A549 (cell line): ENCODE measurements around the gene KDM4B. TPM values are rescaled to one million over a fixed set of nuclear protein-coding genes. Genes with fewer than 3 reads are reported as not detected.

ENCODE experiments used
- ATAC-seq, 2 experiments: fragments of 200-7000 bp in 1 of 2; fragments of >200 bp in 1 of 2; cut with Nextera tagmentation in 1 of 2; cut with Tn5 transposase in 1 of 2; 3 replicates each; pipeline versions ENCODE4 v1.8.0 to v1.9.1; 2018 to 2020; ENCODE audit warnings: mild to moderate bottlenecking in 1 of 2, moderate library complexity in 1 of 2
- CTCF ChIA-PET: fragments of 300-600 bp; sonication (Branson Sonifier 250); formaldehyde crosslinking; extraction: SDS; loops from one replicate; lab custom pipeline; 2021; ENCODE audit warnings: antibody characterized with exemption, inconsistent platforms; lab: Yijun Ruan, JAX
- POLR2A ChIA-PET: fragments of 350-600 bp; formaldehyde crosslinking; extraction: SDS; loops from one replicate; lab custom pipeline; 2021; ENCODE audit warnings: antibody characterized with exemption, inconsistent platforms; lab: Yijun Ruan, JAX
- DNase-seq, 2 experiments: peaks; one replicate each; pipeline versions ENCODE4 v3.0.0 to v3.0.0-alpha.2; 2011 to 2016; ENCODE audit warnings: low read depth in 1 of 2, low spot score in 1 of 2
- FAIRE-seq: peaks from 2 replicates; lab custom pipeline; 2011; peaks lifted over from hg19 to GRCh38; lab: Jason Lieb, UNC
- H3K27ac ChIP-seq, 2 experiments: fragments of >200 bp; sonication (Bioruptor Twin); formaldehyde crosslinking; 3 replicates each; pipeline ENCODE4 v1.5.1; 2016 to 2017
- H3K4me1 ChIP-seq: fragments of >200 bp; sonication (Bioruptor Twin); formaldehyde crosslinking; 3 replicates; pipeline ENCODE4 v1.6.1; 2016
- H3K4me2 ChIP-seq: fragments of >200 bp; sonication (Bioruptor Twin); formaldehyde crosslinking; 3 replicates; pipeline ENCODE4 v1.6.1; 2016
- H3K4me3 ChIP-seq: fragments of >200 bp; sonication (Bioruptor Twin); formaldehyde crosslinking; 3 replicates; pipeline ENCODE4 v1.5.1; 2016
- H3K9me3 ChIP-seq: fragments of >200 bp; sonication (Bioruptor Twin); formaldehyde crosslinking; 3 replicates; pipeline ENCODE4 v1.6.1; 2016
- BHLHE40 ChIP-seq: IDR thresholded peaks from 2 replicates; pipeline ENCODE4 v1.6.1; 2012; ENCODE audit warnings: low read depth, low read length, inconsistent platforms
- CEBPB ChIP-seq, 2 experiments: fragments of >200 bp in 1 of 2; sonication (Bioruptor Twin) in 1 of 2; formaldehyde crosslinking in 1 of 2; IDR thresholded peaks; 2 replicates each; pipeline ENCODE4 v1.6.1; 2012 to 2016
- CHD2 ChIP-seq: fragments of 150-350 bp; IDR thresholded peaks from 2 replicates; pipeline ENCODE4 v1.6.1; 2014; ENCODE audit warnings: low read length; ENCODE audit not compliant: partially characterized antibody
- EHF ChIP-seq: fragments of 250-450 bp; sonication (Bioruptor Pico); IDR thresholded peaks from 2 replicates; pipeline ENCODE4 v1.5.0; 2020; ENCODE audit warnings: mild to moderate bottlenecking
- EHMT2 ChIP-seq: fragments of 200-600 bp; sonication (generic); IDR thresholded peaks from 2 replicates; pipeline ENCODE4 v1.6.1; 2016; ENCODE audit warnings: antibody characterized with exemption, low read depth, mild to moderate bottlenecking, moderate library complexity
- EP300 ChIP-seq, 2 experiments: fragments of >200 bp; sonication (Bioruptor Twin); formaldehyde crosslinking; IDR thresholded peaks; 2 replicates in 1 of 2; 3 replicates in 1 of 2; pipeline ENCODE4 v1.6.1; 2016 to 2017
- FOSL2 ChIP-seq, 2 experiments: fragments of 450-650 bp in 1 of 2; fragments of >200 bp in 1 of 2; sonication (Bioruptor Twin) in 1 of 2; formaldehyde crosslinking; IDR thresholded peaks; 2 replicates each; pipeline versions ENCODE4 v1.5.0 to v1.6.1; 2016 to 2020; ENCODE audit warnings: mild to moderate bottlenecking in 1 of 2, moderate library complexity in 1 of 2
- FOXS1 ChIP-seq: fragments of 250-450 bp; sonication (Bioruptor Pico); IDR thresholded peaks from 2 replicates; pipeline ENCODE4 v1.5.0; 2020; ENCODE audit warnings: mild to moderate bottlenecking, moderate library complexity
- HOXA7 ChIP-seq: fragments of 250-450 bp; sonication (Bioruptor Pico); IDR thresholded peaks from 2 replicates; pipeline ENCODE4 v1.5.0; 2020; ENCODE audit warnings: mild to moderate bottlenecking, moderate library complexity
- HOXB13 ChIP-seq: fragments of 250-450 bp; sonication (Bioruptor Pico); IDR thresholded peaks from 2 replicates; pipeline ENCODE4 v1.5.0; 2020; ENCODE audit warnings: low read depth, mild to moderate bottlenecking, moderate library complexity
- KDM1A ChIP-seq: fragments of 200-600 bp; sonication (generic); IDR thresholded peaks from 2 replicates; pipeline ENCODE4 v1.6.1; 2016; ENCODE audit warnings: low read depth, mild to moderate bottlenecking
- KDM5A ChIP-seq: fragments of 200-600 bp; sonication (generic); IDR thresholded peaks from 2 replicates; pipeline ENCODE4 v1.6.1; 2016; ENCODE audit warnings: antibody characterized with exemption, mild to moderate bottlenecking
- MAFK ChIP-seq: fragments of 450-650 bp; IDR thresholded peaks from 2 replicates; pipeline ENCODE4 v1.6.1; 2014; ENCODE audit not compliant: partially characterized antibody
- NFE2L2 ChIP-seq: fragments of 150-350 bp; conservative IDR thresholded peaks from 2 replicates; pipeline ENCODE4 v1.6.1; 2014; ENCODE audit warnings: low read length
- NPAS2 ChIP-seq: fragments of 250-450 bp; sonication (Bioruptor Pico); IDR thresholded peaks from 2 replicates; pipeline ENCODE4 v1.8.0; 2022; ENCODE audit warnings: mild to moderate bottlenecking, moderate library complexity, borderline replicate concordance
- NR3C1 ChIP-seq: fragments of >200 bp; sonication (Bioruptor Twin); formaldehyde crosslinking; IDR thresholded peaks from 3 replicates; pipeline ENCODE4 v1.6.1; 2017
- RARB ChIP-seq: fragments of 250-450 bp; sonication (Bioruptor Pico); IDR thresholded peaks from 2 replicates; pipeline ENCODE4 v1.8.0; 2021; ENCODE audit warnings: mild to moderate bottlenecking, moderate library complexity
- RCOR1 ChIP-seq: fragments of 150-350 bp; IDR thresholded peaks from 2 replicates; pipeline ENCODE4 v1.6.1; 2014; ENCODE audit warnings: antibody characterized with exemption, low read length, low read depth
- RNF2 ChIP-seq: fragments of 200-600 bp; sonication (generic); IDR thresholded peaks from 2 replicates; pipeline ENCODE4 v1.6.1; 2016; ENCODE audit warnings: low read depth, mild to moderate bottlenecking, antibody characterized with exemption, moderate library complexity, borderline replicate concordance
- SMC3 ChIP-seq: fragments of >200 bp; sonication (Bioruptor Twin); formaldehyde crosslinking; IDR thresholded peaks from 3 replicates; pipeline ENCODE4 v1.6.1; 2018; ENCODE audit warnings: inconsistent platforms
- TFCP2L1 ChIP-seq: fragments of 250-450 bp; sonication (Bioruptor Pico); IDR thresholded peaks from 2 replicates; pipeline ENCODE4 v1.5.0; 2021; ENCODE audit warnings: mild to moderate bottlenecking
- ZC3H11A ChIP-seq: fragments of 450-650 bp; IDR thresholded peaks from 2 replicates; pipeline ENCODE4 v1.6.1; 2014; ENCODE audit warnings: antibody characterized with exemption, mild to moderate bottlenecking
- ZFP36 ChIP-seq: fragments of 450-650 bp; IDR thresholded peaks from 2 replicates; pipeline ENCODE4 v1.6.1; 2014; ENCODE audit warnings: borderline replicate concordance; ENCODE audit not compliant: partially characterized antibody
- ZSCAN20 ChIP-seq: fragments of 250-450 bp; sonication (Bioruptor Pico); IDR thresholded peaks from 2 replicates; pipeline ENCODE4 v1.8.0; 2022; ENCODE audit warnings: mild to moderate bottlenecking, moderate library complexity
- WGBS: methylation state at CpG from one replicate; pipeline ENCODE4 v1.1.6; 2017; ENCODE audit errors: missing lambda C conversion rate; 5-methylcytosine and 5-hydroxymethylcytosine counted together
- polyA plus RNA-seq, 4 experiments: library from polyadenylated mRNA; depleted of rRNA in 3 of 4; stranded (reverse); fragments of >200 nt; fragmentation: RNase III in 1 of 4; extraction: RNeasy Plus Mini Kit Qiagen cat#74134 plus additional on column Dnase treatment in 1 of 4; gene quantifications; 2 replicates in 3 of 4; 3 replicates in 1 of 4; pipeline ENCODE4 v1.2.3, GENCODE V29; 2011 to 2017
- TF ChIP-seq, protein P1 (sequence below): fragments of 250-450 bp; sonication (Bioruptor Pico); IDR thresholded peaks from 2 replicates; pipeline ENCODE4 v1.5.0; 2021; ENCODE audit warnings: mild to moderate bottlenecking, moderate library complexity, borderline replicate concordance
- TF ChIP-seq, protein P2 (sequence below): IDR thresholded peaks from 2 replicates; pipeline ENCODE4 v1.6.1; 2012; ENCODE audit warnings: low read depth, borderline replicate concordance
- TF ChIP-seq, protein P3 (sequence below): IDR thresholded peaks from 2 replicates; pipeline ENCODE4 v1.6.1; 2012
- TF ChIP-seq, protein P4 (sequence below): IDR thresholded peaks from 2 replicates; pipeline ENCODE4 v1.6.1; 2012
- TF ChIP-seq, protein P5 (sequence below): fragments of >200 bp; sonication (Bioruptor Twin); formaldehyde crosslinking; IDR thresholded peaks from 3 replicates; pipeline ENCODE4 v1.6.1; 2016

KDM4B gene
- polyA plus RNA-seq, 2 of the 4 experiments (the other 2 are of a cell fraction): 3.0 to 4.6 TPM

DNA sequence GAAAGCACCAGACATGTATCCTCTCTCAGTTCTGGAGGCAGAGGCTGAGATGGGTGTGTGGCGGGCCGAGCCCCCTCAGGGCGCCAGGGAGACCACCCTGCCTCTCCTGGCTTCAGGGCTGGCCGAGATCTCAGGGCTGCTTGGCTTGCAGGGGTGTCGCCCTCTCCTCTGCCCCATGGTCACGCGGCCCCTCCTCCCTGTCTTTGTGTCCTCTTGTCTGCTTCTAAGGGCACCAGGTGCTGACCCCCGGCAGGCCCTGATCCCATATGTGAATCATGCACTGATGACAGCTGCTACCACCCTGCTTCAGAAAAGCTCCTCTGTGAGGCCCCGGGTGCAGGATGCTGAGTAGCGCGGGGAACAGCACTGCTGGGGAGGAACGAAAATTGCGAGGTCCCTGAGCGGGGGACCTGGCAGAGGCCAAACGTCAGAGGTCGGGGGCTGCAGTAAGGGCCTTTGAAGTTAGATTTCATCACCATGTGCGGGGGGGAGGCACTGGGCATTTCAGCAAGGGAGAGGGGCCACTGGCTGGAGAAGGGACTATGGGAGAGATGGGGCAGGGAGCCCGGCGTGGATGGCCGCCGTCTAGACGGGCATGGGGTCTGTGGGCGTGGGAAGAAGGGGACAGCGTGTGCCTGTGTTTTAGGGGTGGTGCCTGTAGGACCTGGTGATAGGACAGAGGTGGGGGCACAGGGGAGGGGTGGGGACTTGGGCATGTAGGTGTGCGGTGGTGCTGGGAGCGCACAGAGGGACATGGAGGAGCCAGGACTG lies 125.2 kb downstream of the KDM4B start:
- Histone ChIP-seq H3K4me1 (no peaks in the 10 kb centered on the region), H3K27ac (no peak overlapping the region), H3K4me3 (no peak overlapping the region), H3K9me3 (peaks cover 5% of the 10 kb centered on the region), H3K4me2 (no peak overlapping the region)
- ATAC-seq (no peak), DNase-seq (no peak), FAIRE-seq (no peak)
- CTCF ChIA-PET: interaction anchor here (1.0 to 1.5 kb wide), 2 partner anchors 60 to 309 kb away, joined by 3 read pairs; no protein-coding TSS in a partner anchor
- 92% methylated on average over 21 of the region's 26 CpGs for WGBS
- no peak for TF ChIP-seq KDM5A
- no peak for TF ChIP-seq NR3C1
- no peak for TF ChIP-seq CHD2
- TF ChIP-seq, protein P1, sequence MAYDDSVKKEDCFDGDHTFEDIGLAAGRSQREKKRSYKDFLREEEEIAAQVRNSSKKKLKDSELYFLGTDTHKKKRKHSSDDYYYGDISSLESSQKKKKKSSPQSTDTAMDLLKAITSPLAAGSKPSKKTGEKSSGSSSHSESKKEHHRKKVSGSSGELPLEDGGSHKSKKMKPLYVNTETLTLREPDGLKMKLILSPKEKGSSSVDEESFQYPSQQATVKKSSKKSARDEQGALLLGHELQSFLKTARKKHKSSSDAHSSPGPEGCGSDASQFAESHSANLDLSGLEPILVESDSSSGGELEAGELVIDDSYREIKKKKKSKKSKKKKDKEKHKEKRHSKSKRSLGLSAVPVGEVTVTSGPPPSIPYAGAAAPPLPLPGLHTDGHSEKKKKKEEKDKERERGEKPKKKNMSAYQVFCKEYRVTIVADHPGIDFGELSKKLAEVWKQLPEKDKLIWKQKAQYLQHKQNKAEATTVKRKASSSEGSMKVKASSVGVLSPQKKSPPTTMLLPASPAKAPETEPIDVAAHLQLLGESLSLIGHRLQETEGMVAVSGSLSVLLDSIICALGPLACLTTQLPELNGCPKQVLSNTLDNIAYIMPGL (CRISPR knock-in tag): no peak
- no peak for TF ChIP-seq HOXB13
- TF ChIP-seq CEBPB (IDR thresholded peaks at IDR 0.05): no peak
- TF ChIP-seq EP300 (IDR thresholded peaks at IDR 0.05): no peak
- no peak for TF ChIP-seq RCOR1
- TF ChIP-seq SMC3: no peak
- no peak for TF ChIP-seq FOSL2 (IDR thresholded peaks at IDR 0.05)
- no peak for TF ChIP-seq FOSL2 (CRISPR knock-in tag; IDR thresholded peaks at IDR 0.05)
- no peak for TF ChIP-seq ZSCAN20 (CRISPR knock-in tag)
- no peak for TF ChIP-seq BHLHE40
- TF ChIP-seq NPAS2 (CRISPR knock-in tag): no peak
- no peak for TF ChIP-seq RNF2
- TF ChIP-seq EHF (CRISPR knock-in tag): no peak
- no peak for TF ChIP-seq TFCP2L1 (CRISPR knock-in tag)
- TF ChIP-seq, protein P2, sequence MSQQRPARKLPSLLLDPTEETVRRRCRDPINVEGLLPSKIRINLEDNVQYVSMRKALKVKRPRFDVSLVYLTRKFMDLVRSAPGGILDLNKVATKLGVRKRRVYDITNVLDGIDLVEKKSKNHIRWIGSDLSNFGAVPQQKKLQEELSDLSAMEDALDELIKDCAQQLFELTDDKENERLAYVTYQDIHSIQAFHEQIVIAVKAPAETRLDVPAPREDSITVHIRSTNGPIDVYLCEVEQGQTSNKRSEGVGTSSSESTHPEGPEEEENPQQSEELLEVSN: no peak
- POLR2A ChIA-PET: no interaction called here

DNA sequence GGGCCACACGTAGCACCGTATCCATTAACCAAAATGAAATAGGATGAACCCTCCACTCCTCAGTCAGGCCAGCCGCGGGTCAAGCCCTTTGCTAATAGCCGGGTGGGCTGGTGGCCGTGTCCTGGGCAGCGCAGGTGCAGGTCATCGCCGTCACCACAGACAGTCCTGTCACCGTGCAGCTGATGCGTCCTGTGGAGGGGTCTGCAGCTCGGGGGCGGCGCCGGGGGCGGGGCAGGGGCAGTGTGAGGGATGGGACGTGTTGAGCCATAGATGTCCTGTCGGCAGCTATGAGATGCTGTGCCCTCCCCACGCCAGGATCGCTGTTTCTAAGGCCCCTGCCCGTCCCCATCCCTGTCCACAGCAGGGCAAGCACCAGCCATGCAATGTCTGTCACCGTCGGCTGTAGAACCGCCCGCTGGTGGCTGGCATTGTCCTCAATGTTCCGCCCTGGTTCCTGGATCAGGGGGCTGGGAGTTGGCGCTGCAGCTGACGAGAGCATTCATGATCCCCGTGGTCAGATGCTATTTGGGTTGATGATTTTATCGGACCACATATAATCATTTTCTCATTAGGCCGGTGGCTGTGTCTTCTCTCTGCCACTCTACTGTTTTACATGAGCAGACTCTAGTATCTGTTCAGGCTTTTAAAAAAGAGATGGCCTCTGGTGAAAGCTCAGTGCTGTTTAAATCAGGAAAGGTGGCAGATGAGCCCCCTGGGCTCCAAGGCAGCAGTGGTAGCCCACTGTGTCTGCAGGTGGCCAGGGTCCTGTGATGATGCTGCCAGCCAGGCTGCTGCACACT lies 126.1 kb downstream of the KDM4B start:
- TF ChIP-seq HOXA7 (CRISPR knock-in tag) (no peak), FOXS1 (CRISPR knock-in tag) (no peak), RNF2 (no peak), ZC3H11A (no peak), MAFK (no peak), EP300 (IDR thresholded peaks at IDR 0.05) (no peak), EHMT2 (no peak), NFE2L2 (no peak), ZFP36 (no peak), KDM1A (no peak), BHLHE40 (no peak), CHD2 (no peak), ZSCAN20 (CRISPR knock-in tag) (no peak), RARB (CRISPR knock-in tag) (no peak), NPAS2 (CRISPR knock-in tag) (no peak), SMC3 (no peak)
- TF ChIP-seq, protein P3, sequence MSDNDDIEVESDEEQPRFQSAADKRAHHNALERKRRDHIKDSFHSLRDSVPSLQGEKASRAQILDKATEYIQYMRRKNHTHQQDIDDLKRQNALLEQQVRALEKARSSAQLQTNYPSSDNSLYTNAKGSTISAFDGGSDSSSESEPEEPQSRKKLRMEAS: no peak
- TF ChIP-seq, protein P2: no peak
- TF ChIP-seq, protein P4, sequence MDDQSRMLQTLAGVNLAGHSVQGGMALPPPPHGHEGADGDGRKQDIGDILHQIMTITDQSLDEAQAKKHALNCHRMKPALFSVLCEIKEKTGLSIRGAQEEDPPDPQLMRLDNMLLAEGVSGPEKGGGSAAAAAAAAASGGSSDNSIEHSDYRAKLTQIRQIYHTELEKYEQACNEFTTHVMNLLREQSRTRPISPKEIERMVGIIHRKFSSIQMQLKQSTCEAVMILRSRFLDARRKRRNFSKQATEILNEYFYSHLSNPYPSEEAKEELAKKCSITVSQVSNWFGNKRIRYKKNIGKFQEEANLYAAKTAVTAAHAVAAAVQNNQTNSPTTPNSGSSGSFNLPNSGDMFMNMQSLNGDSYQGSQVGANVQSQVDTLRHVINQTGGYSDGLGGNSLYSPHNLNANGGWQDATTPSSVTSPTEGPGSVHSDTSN: no peak
- TF ChIP-seq, protein P5, sequence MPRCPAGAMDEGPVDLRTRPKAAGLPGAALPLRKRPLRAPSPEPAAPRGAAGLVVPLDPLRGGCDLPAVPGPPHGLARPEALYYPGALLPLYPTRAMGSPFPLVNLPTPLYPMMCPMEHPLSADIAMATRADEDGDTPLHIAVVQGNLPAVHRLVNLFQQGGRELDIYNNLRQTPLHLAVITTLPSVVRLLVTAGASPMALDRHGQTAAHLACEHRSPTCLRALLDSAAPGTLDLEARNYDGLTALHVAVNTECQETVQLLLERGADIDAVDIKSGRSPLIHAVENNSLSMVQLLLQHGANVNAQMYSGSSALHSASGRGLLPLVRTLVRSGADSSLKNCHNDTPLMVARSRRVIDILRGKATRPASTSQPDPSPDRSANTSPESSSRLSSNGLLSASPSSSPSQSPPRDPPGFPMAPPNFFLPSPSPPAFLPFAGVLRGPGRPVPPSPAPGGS: no peak
- POLR2A ChIA-PET: no interaction called here
- no peak overlapping the region for H3K4me3 ChIP-seq
- no peak overlapping the region for H3K27ac ChIP-seq
- no peak for FAIRE-seq
- H3K4me1 ChIP-seq: no peaks in the 10 kb centered on the region
- DNase-seq: no peak
- H3K4me2 ChIP-seq: no peak overlapping the region
- H3K9me3 ChIP-seq: peaks cover 13% of the 10 kb centered on the region
- CTCF ChIA-PET: interaction anchor here (1.0 kb wide), 1 partner anchor 46 kb away, joined by 3 read pairs; no protein-coding TSS in a partner anchor
- 92% methylated on average over 17 of the region's 31 CpGs for WGBS
- ATAC-seq: no peak
